ENCODE data around the gene PIGL. TPM values are rescaled to one million over a fixed set of nuclear protein-coding genes. Genes with fewer than 3 reads are reported as not detected.

The PIGL gene
- total and polyA plus RNA-seq, 2 donors (not counting 3 experiments of a cell fraction or from before 2014, with no cell fraction given): 28.6 to 40.8 TPM

- no peak for TF ChIP-seq MYC (IDR thresholded peaks at IDR 0.05; ENCODE audit: low read depth, low read length)
- no peak for TF ChIP-seq POLR2A (IDR thresholded peaks at IDR 0.05; ENCODE audit: low read depth, low read length)
- TF ChIP-seq CTCF (IDR thresholded peaks at IDR 0.05; ENCODE audit: extremely low read depth in 1 of 2, insufficient read depth in 1 of 2, low read depth in 1 of 2, low read length in 2 of 2): peak; percentile 11 to 20
- no peak for TF ChIP-seq JUN (IDR thresholded peaks at IDR 0.05; ENCODE audit: borderline replicate concordance, insufficient read depth, insufficient read length, low read depth)
- Histone ChIP-seq H3K36me3 (ENCODE audit: control insufficient read depth in 2 of 2, extremely low read depth in 1 of 2, insufficient read depth in 2 of 2, low read length in 2 of 2) (no peaks in the 10 kb centered on the region), H3K4me1 (ENCODE audit: control insufficient read depth, extremely low read depth, insufficient read depth, low read length) (peaks cover 52% of the 10 kb centered on the region), H3K9me3 (replicated peaks; ENCODE audit: control insufficient read depth, insufficient read depth, low read length) (no peaks in the 10 kb centered on the region), H3K79me2 (ENCODE audit: control insufficient read depth, insufficient read depth, low read length) (no peaks in the 10 kb centered on the region), H4K20me1 (replicated peaks; ENCODE audit: control insufficient read depth, extremely low read depth, insufficient read depth, low read length) (no peaks in the 10 kb centered on the region), H3K27me3 (ENCODE audit: control insufficient read depth in 2 of 2, insufficient read depth in 2 of 2, low read length in 2 of 2) (no peaks in the 10 kb centered on the region), H3K4me2 (ENCODE audit: insufficient read depth, low read length) (peak overlapping the region; percentile 72), H3K9ac (replicated peaks; ENCODE audit: extremely low read depth, insufficient read depth, low read length) (peak overlapping the region; percentile 84), H2AFZ (ENCODE audit: low read depth, low read length) (peak overlapping the region; percentile 35), H3K9me1 (replicated peaks; ENCODE audit: control insufficient read depth, extremely low read depth, insufficient read depth, low read length) (no peaks in the 10 kb centered on the region), H3K27ac (ENCODE audit: insufficient read depth, low read depth, low read length) (peak overlapping the region; percentile 96), H3K4me3 (replicated peaks in 1 of 3; ENCODE audit: insufficient read depth in 1 of 3, low read depth in 1 of 3, low read length in 3 of 3) (no peak overlapping the region)
- FAIRE-seq (no peak), DNase-seq (ENCODE audit: low read depth, low spot score) (no peak)
- TSS peak; percentile 26 for BruUV-seq (replicated peaks)
- dilution Hi-C loops (cut with MboI; ENCODE audit: extremely low pct_ligation_motif_present, low sequenced_read_pairs): no loop called here
- intact Hi-C loops (cut with micrococcal nuclease): loop anchor here (1.0 to 10.0 kb wide), 5 partner anchors 14 to 262 kb away; partner anchors contain the start of gene NCOR1
- ChIA-PET CTCF (interaction anchor here (1.1 to 2.7 kb wide), 10 partner anchors 9 to 73 kb away, joined by 3 to 21 read pairs (median 5); partner anchors contain the start of genes CENPV, NCOR1 and PIGL), POLR2A (no interaction called here)
Observed at GRCh38 chr17:16286947-16287562, 70.0 kb downstream of the PIGL start.

GRCh38 chr17:16287563-16288027 is 70.6 kb downstream of the PIGL start:
- intact Hi-C loops (cut with micrococcal nuclease): loop anchor here (1.0 to 10.0 kb wide), 3 partner anchors 65 to 263 kb away; no protein-coding TSS in a partner anchor
- CTCF ChIA-PET: interaction anchor here (1.1 to 2.7 kb wide), 4 partner anchors 9 to 71 kb away, joined by 4 to 13 read pairs (median 6); partner anchors contain the start of genes CENPV, NCOR1 and PIGL
- TF ChIP-seq POLR2AphosphoS5 (IDR thresholded peaks at IDR 0.05; ENCODE audit: insufficient read depth, low read depth, low read length) (peak; percentile 50), MAX (IDR thresholded peaks at IDR 0.05; ENCODE audit: insufficient read depth, insufficient read length) (no peak), GATA2 (IDR thresholded peaks at IDR 0.05; ENCODE audit: insufficient read depth, insufficient read length, low read depth, low read length) (peak; percentile 67)
- no TSS peak for BruUV-seq (replicated peaks)
- Histone ChIP-seq H3K27me3 (ENCODE audit: control insufficient read depth in 2 of 2, insufficient read depth in 2 of 2, low read length in 2 of 2) (no peaks in the 10 kb centered on the region), H3K9ac (replicated peaks; ENCODE audit: extremely low read depth, insufficient read depth, low read length) (peak overlapping the region; percentile 84), H4K20me1 (replicated peaks; ENCODE audit: control insufficient read depth, extremely low read depth, insufficient read depth, low read length) (no peaks in the 10 kb centered on the region), H3K4me1 (ENCODE audit: control insufficient read depth, extremely low read depth, insufficient read depth, low read length) (peaks cover 47% of the 10 kb centered on the region), H2AFZ (ENCODE audit: low read depth, low read length) (peak overlapping the region; percentile 65), H3K9me3 (replicated peaks; ENCODE audit: control insufficient read depth, insufficient read depth, low read length) (no peaks in the 10 kb centered on the region), H3K4me3 (replicated peaks in 1 of 3; ENCODE audit: insufficient read depth in 1 of 3, low read depth in 1 of 3, low read length in 3 of 3) (no peak overlapping the region), H3K9me1 (replicated peaks; ENCODE audit: control insufficient read depth, extremely low read depth, insufficient read depth, low read length) (no peaks in the 10 kb centered on the region), H3K27ac (ENCODE audit: insufficient read depth, low read depth, low read length) (peak overlapping the region; percentile 96), H3K79me2 (ENCODE audit: control insufficient read depth, insufficient read depth, low read length) (no peaks in the 10 kb centered on the region), H3K36me3 (ENCODE audit: control insufficient read depth in 2 of 2, extremely low read depth in 1 of 2, insufficient read depth in 2 of 2, low read length in 2 of 2) (no peaks in the 10 kb centered on the region), H3K4me2 (ENCODE audit: insufficient read depth, low read length) (peak overlapping the region; percentile 72)
- dilution Hi-C loops (cut with MboI; ENCODE audit: extremely low pct_ligation_motif_present, low sequenced_read_pairs): no loop called here
- DNase-seq (ENCODE audit: low read depth, low spot score) (peak; percentile 66), FAIRE-seq (peak; percentile 82)
- POLR2A ChIA-PET: no interaction called here

Data from endothelial cell of umbilical vein (primary cell).